GM12878 (cell line): Measurements from ENCODE around the gene SYNGR2. TPM values are rescaled to one million over a fixed set of nuclear protein-coding genes. Genes with fewer than 3 reads are reported as not detected.

ENCODE experiments used
- BCL3 ChIP-seq: IDR thresholded peaks from 2 replicates; pipeline ENCODE4 v1.6.1; 2011; ENCODE audit warnings: borderline replicate concordance, low read depth, mild to moderate bottlenecking, moderate library complexity, low read length; ENCODE audit not compliant: insufficient read depth, poor library complexity, severe bottlenecking
- CREB1 ChIP-seq: IDR thresholded peaks from 2 replicates; pipeline ENCODE4 v1.6.1; 2012; ENCODE audit warnings: low read depth, mild to moderate bottlenecking, inconsistent platforms
- CREM ChIP-seq: IDR thresholded peaks from 2 replicates; pipeline ENCODE4 v1.6.1; 2014; ENCODE audit warnings: antibody characterized with exemption, low read depth
- E2F4 ChIP-seq: IDR thresholded peaks from 2 replicates; pipeline ENCODE4 v1.6.1; 2012; ENCODE audit warnings: low read depth, low read length, improper control_type of control experiment
- FOS ChIP-seq: IDR thresholded peaks from 3 replicates; pipeline ENCODE4 v1.6.1; 2011; ENCODE audit warnings: borderline replicate concordance; ENCODE audit not compliant: insufficient read length; ENCODE audit errors: extremely low read depth
- FOXK2 ChIP-seq: fragments of 450-650 bp; IDR thresholded peaks from 2 replicates; pipeline ENCODE4 v1.6.1; 2017; ENCODE audit warnings: mild to moderate bottlenecking, moderate library complexity
- HDAC6 ChIP-seq: fragments of 200-600 bp; sonication (generic); IDR thresholded peaks from one replicate; pipeline ENCODE4 v1.8.0; 2017; ENCODE audit warnings: antibody characterized with exemption; ENCODE audit not compliant: unreplicated experiment
- IKZF2 ChIP-seq, 2 experiments: fragments of 450-650 bp; IDR thresholded peaks; 2 replicates each; pipeline ENCODE4 v1.6.1; 2017; ENCODE audit warnings: mild to moderate bottlenecking in 2 of 2, moderate library complexity in 2 of 2
- IRF4 ChIP-seq: IDR thresholded peaks from 2 replicates; pipeline ENCODE4 v1.6.1; 2011; ENCODE audit warnings: low read depth, low read length
- PAX5 ChIP-seq: IDR thresholded peaks from 2 replicates; pipeline ENCODE4 v1.6.1; 2011; ENCODE audit warnings: low read depth, low read length, borderline replicate concordance
- PAX8 ChIP-seq: fragments of 450-650 bp; IDR thresholded peaks from 2 replicates; pipeline ENCODE4 v1.6.1; 2017; ENCODE audit warnings: mild to moderate bottlenecking, moderate library complexity
- RELB ChIP-seq: fragments of 450-650 bp; IDR thresholded peaks from 2 replicates; pipeline ENCODE4 v1.6.1; 2017; ENCODE audit warnings: low read depth, mild to moderate bottlenecking, moderate library complexity
- REST ChIP-seq: IDR thresholded peaks from 2 replicates; pipeline ENCODE4 v1.6.1; 2012; ENCODE audit warnings: mild to moderate bottlenecking, low read depth, low read length
- RUNX3 ChIP-seq: IDR thresholded peaks from 2 replicates; pipeline ENCODE4 v1.6.1; 2012; ENCODE audit warnings: low read length, inconsistent platforms
- SMAD1 ChIP-seq: fragments of 450-650 bp; IDR thresholded peaks from 2 replicates; pipeline ENCODE4 v1.6.1; 2018; ENCODE audit warnings: mild to moderate bottlenecking, low read depth; ENCODE audit not compliant: partially characterized antibody
- SPI1 ChIP-seq: IDR thresholded peaks from 2 replicates; pipeline ENCODE4 v1.6.1; 2011; ENCODE audit warnings: low read depth, mild to moderate bottlenecking, low read length, moderate library complexity, borderline replicate concordance; ENCODE audit not compliant: insufficient read depth
- SUPT20H ChIP-seq: IDR thresholded peaks from 2 replicates; pipeline ENCODE4 v1.6.1; 2011; ENCODE audit warnings: low read depth, mild to moderate bottlenecking, low read length, moderate library complexity, borderline replicate concordance; ENCODE audit not compliant: control insufficient read depth
- USF2 ChIP-seq: IDR thresholded peaks from 2 replicates; pipeline ENCODE4 v1.6.1; 2011; ENCODE audit warnings: low read depth, low read length, improper control_type of control experiment, borderline replicate concordance
- ZBTB33 ChIP-seq: fragments of 450-650 bp; IDR thresholded peaks from 2 replicates; pipeline ENCODE4 v1.6.1; 2017; ENCODE audit warnings: mild to moderate bottlenecking
- polyA plus RNA-seq, 11 experiments: library from polyadenylated mRNA; depleted of rRNA in 4 of 11; unstranded in 6 of 11; stranded (reverse) in 5 of 11; fragments of >200 nt; fragmentation: Nextera tagmentation in 4 of 11; fragmentation: Illumina TruSeq in 1 of 11; extraction: Ambion mirVana in 4 of 11; extraction: Trizol in 1 of 11; gene quantifications; 1 replicate in 1 of 11; 2 replicates in 10 of 11; pipeline versions ENCODE4 v1.2.1 to v1.2.3, GENCODE V29; 2011 to 2016; ENCODE audit warnings: inconsistent platforms in 2 of 11, missing spikeins in 2 of 11, low read depth in 1 of 11
- total RNA-seq, 4 experiments: library from RNA; depleted of rRNA in 3 of 4; stranded (reverse); fragments of >200 nt in 3 of 4; fragmentation: Illumina TruSeq in 1 of 4; extraction: Trizol in 1 of 4; gene quantifications; 2 replicates each; pipeline versions ENCODE4 v1.2.1 to v1.2.3, GENCODE V29; 2013 to 2021

The SYNGR2 gene
- total and polyA plus RNA-seq, 10 of the 15 experiments (the other 5 are each of a cell fraction or from before 2014, with no cell fraction given) = 4.4 to 529 (median 261) TPM

GRCh38 chr17:78130437-78131101, 37.8 kb upstream of the SYNGR2 start, which contains the start of gene TMC8 (continued):
- TF ChIP-seq RUNX3 (no peak), RELB (peak; percentile 44; the same call in 1 of the 2 replicates), PAX8 (no peak), E2F4 (no peak), HDAC6 (no peak), SMAD1 (peak; percentile 79), IKZF2 (IDR thresholded peaks at IDR 0.05) (peak; percentile 46 to 53; a peak in 2 of 4 replicates), SPI1 (no peak), FOS (no peak), REST (no peak), IRF4 (no peak), ZBTB33 (no peak), BCL3 (no peak), CREB1 (no peak), SUPT20H (no peak), FOXK2 (no peak), USF2 (peak; percentile 44; the same call in 1 of the 2 replicates), PAX5 (no peak), CREM (0 out of 2 replicates have a peak, but pooled peaks have one; percentile 22)
